GM23338 (cell line): ENCODE measurements around the gene CHD5. TPM values are rescaled to one million over a fixed set of nuclear protein-coding genes. Genes with fewer than 3 reads are reported as not detected.
A peak's percentile ranks its signal among the peaks of the same experiment; 100 is the strongest.

Source experiments
- ATAC-seq: fragments of 200-7000 bp; cut with Tn5 transposase; 3 replicates; pipeline ENCODE4 v1.9.1; 2020
- DNase-seq: peaks from one replicate; pipeline ENCODE4 v3.0.0-alpha.2; 2015; ENCODE audit warnings: low spot score
- H2AFZ ChIP-seq: fragments of 200-600 bp; sonication (generic); 2 replicates; pipeline ENCODE4 v1.8.0; 2016; ENCODE audit warnings: antibody characterized with exemption, mild to moderate bottlenecking, moderate library complexity
- H3F3A ChIP-seq: fragments of 200-600 bp; sonication (generic); replicated peaks from 2 replicates; pipeline ENCODE4 v1.8.0; 2017; ENCODE audit warnings: antibody characterized with exemption, mixed run types, low read depth
- H3K27ac ChIP-seq: fragments of 200-600 bp; sonication (generic); 2 replicates; pipeline ENCODE4 v1.6.1; 2016; ENCODE audit warnings: low read depth
- H3K27me3 ChIP-seq: fragments of 200-600 bp; sonication (generic); 2 replicates; pipeline ENCODE4 v1.8.0; 2016; ENCODE audit warnings: mild to moderate bottlenecking, mixed run types, moderate library complexity; ENCODE audit not compliant: insufficient read depth
- H3K36me3 ChIP-seq: fragments of 200-600 bp; sonication (generic); 2 replicates; pipeline ENCODE4 v1.8.0; 2016; ENCODE audit warnings: mild to moderate bottlenecking; ENCODE audit not compliant: insufficient read depth
- H3K4me1 ChIP-seq: fragments of 200-600 bp; sonication (generic); 2 replicates; pipeline ENCODE4 v1.8.0; 2016; ENCODE audit warnings: mild to moderate bottlenecking, moderate library complexity; ENCODE audit not compliant: insufficient read depth
- H3K4me2 ChIP-seq: fragments of 200-600 bp; sonication (generic); 2 replicates; pipeline ENCODE4 v1.7.1; 2017; ENCODE audit warnings: mixed run types
- H3K4me3 ChIP-seq: fragments of 200-600 bp; sonication (generic); 2 replicates; pipeline ENCODE4 v1.6.1; 2016; ENCODE audit warnings: mixed run types
- H3K79me2 ChIP-seq: fragments of 200-600 bp; sonication (generic); replicated peaks from 2 replicates; pipeline ENCODE4 v1.8.0; 2017; ENCODE audit warnings: mild to moderate bottlenecking; ENCODE audit not compliant: insufficient read depth
- H3K9me2 ChIP-seq: fragments of 200-600 bp; sonication (generic); 2 replicates; pipeline ENCODE4 v1.8.0; 2017; ENCODE audit not compliant: insufficient read depth
- H4K20me1 ChIP-seq: fragments of 200-600 bp; sonication (generic); replicated peaks from 2 replicates; pipeline ENCODE4 v1.8.0; 2017; ENCODE audit warnings: mild to moderate bottlenecking; ENCODE audit not compliant: insufficient read depth
- H3K27ac Mint-ChIP-seq: 2 replicates; pipeline ENCODE4 v1.8.0; 2020; ENCODE audit warnings: inconsistent platforms, mild to moderate bottlenecking, moderate library complexity, mixed read lengths
- H3K27me3 Mint-ChIP-seq: 3 replicates; pipeline ENCODE4 v1.8.0; 2022; ENCODE audit warnings: low read depth, mild to moderate bottlenecking, moderate library complexity, mixed read lengths, inconsistent platforms; ENCODE audit not compliant: insufficient read depth, poor library complexity
- H3K36me3 Mint-ChIP-seq: 3 replicates; pipeline ENCODE4 v1.8.0; 2021; ENCODE audit warnings: low read depth, mild to moderate bottlenecking, inconsistent platforms, moderate library complexity, mixed read lengths
- H3K4me1 Mint-ChIP-seq: 3 replicates; pipeline ENCODE4 v1.8.0; 2020; ENCODE audit warnings: mild to moderate bottlenecking, inconsistent platforms, mixed read lengths
- H3K4me3 Mint-ChIP-seq: 3 replicates; pipeline ENCODE4 v1.8.0; 2021; ENCODE audit warnings: moderate library complexity, mild to moderate bottlenecking, inconsistent platforms, mixed read lengths
- H3K9me3 Mint-ChIP-seq: 3 replicates; pipeline ENCODE4 v1.8.0; 2020; ENCODE audit warnings: moderate library complexity, mild to moderate bottlenecking, inconsistent platforms, mixed read lengths
- CREB1 ChIP-seq: fragments of 250-450 bp; sonication (Bioruptor Pico); IDR thresholded peaks from 2 replicates; pipeline ENCODE4 v1.5.0; 2020; ENCODE audit warnings: low read depth, mild to moderate bottlenecking, moderate library complexity
- CTCF ChIP-seq, 2 experiments: fragments of 200-600 bp in 1 of 2; sonication (generic) in 1 of 2; conservative IDR thresholded peaks; 2 replicates each; pipeline versions ENCODE4 v1.5.1 to v1.6.1; 2016 to 2017; ENCODE audit warnings: antibody characterized with exemption in 2 of 2, low read depth in 2 of 2, mild to moderate bottlenecking in 2 of 2, moderate library complexity in 1 of 2
- EZH2 ChIP-seq: fragments of 200-600 bp; sonication (generic); IDR thresholded peaks from one replicate; pipeline ENCODE4 v1.8.0; 2017; ENCODE audit warnings: antibody characterized with exemption, mild to moderate bottlenecking, low read depth; ENCODE audit not compliant: unreplicated experiment
- EZH2phosphoT487 ChIP-seq: fragments of 200-600 bp; sonication (generic); IDR thresholded peaks from one replicate; pipeline ENCODE4 v1.8.1; 2018; ENCODE audit warnings: antibody characterized with exemption; ENCODE audit not compliant: unreplicated experiment
- NANOG ChIP-seq: IDR thresholded peaks from 2 replicates; pipeline ENCODE4 v1.6.1; 2016; ENCODE audit warnings: antibody characterized with exemption, borderline replicate concordance
- ZNF114 ChIP-seq: fragments of 250-450 bp; sonication (Bioruptor Pico); IDR thresholded peaks from 2 replicates; pipeline ENCODE4 v1.5.0; 2020; ENCODE audit warnings: mild to moderate bottlenecking, moderate library complexity
- ZNF331 ChIP-seq: fragments of 250-450 bp; sonication (Bioruptor Pico); IDR thresholded peaks from 2 replicates; pipeline ENCODE4 v1.5.0; 2020; ENCODE audit warnings: low read depth, mild to moderate bottlenecking, moderate library complexity
- polyA plus RNA-seq: library from polyadenylated mRNA; unstranded; fragments of >200 nt; fragmentation: Nextera tagmentation; extraction: Ambion mirVana; gene quantifications from 2 replicates; pipeline ENCODE4 v1.2.1, GENCODE V29; 2016
- total RNA-seq: library from RNA; depleted of rRNA; stranded (reverse); fragments of >200 nt; shearing (Covaris generic); gene quantifications from 2 replicates; pipeline ENCODE4 v1.2.3, GENCODE V29; 2014

The CHD5 gene
- total and polyA plus RNA-seq, 2 experiments from 2014 or later = 0.32 to 1.0 TPM

DNA sequence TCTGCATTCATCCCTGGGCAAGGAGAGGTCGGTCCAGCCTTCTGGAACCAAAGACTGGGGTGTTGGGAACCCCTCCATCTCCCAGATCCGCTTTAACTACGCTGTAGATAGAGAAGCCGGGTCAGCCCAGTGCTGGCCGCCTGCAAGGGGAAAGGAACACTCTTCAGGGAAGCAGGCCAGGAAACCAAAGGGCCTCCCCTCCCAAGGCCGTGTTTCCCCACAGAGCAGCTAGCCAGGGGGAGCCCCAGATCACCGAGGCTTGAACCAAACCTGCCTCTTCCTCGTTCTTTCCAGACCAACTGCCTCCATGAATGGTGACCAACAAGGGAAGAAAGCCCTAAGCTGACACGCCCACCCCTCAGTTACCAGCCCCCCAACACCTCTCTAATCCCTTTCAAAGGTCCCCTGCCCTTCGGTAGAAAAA is 1.2 kb upstream of the CHD5 start:
- peak; percentile 49 for DNase-seq
- peaks cover 22% of the 10 kb centered on the region; the same call in 1 of the 2 replicates for H4K20me1 ChIP-seq

DNA sequence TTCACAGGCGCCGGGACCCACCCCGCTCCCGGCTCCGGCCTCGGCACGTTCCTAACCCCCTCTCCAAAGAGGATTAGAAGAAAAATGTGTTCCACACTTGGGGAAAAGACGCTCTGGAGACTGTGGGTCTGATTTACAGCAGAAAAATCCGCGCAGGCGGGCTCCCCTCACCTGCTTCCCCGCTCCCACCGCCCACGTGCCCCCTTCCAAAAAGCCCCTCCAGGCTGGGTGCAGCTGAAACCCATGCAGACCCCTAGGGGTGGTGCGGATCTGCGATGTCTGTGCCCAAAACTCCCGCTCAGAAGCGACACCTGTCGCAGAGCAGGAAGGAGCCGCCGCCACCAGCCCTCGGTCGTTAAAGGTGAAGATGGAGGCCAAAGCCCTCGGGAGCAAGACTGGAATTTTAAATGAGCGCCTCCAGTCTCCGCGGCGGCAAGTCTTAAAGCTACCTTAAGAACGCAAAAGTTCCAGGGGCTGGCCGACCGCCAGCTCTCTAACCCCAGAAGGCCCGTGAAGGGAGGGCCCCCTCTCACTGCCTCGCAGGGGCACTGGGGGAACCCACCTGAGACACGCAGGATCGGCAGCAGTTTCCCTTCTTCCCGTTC is 688 bp upstream of the CHD5 start:
- peak; percentile 2 for ATAC-seq
- Mint-ChIP-seq H3K4me1 (peaks cover 47% of the 10 kb centered on the region), H3K27me3 (peaks cover 60% of the 10 kb centered on the region), H3K4me3 (peak overlapping the region; percentile 54), H3K36me3 (peaks cover 17% of the 10 kb centered on the region), H3K27ac (no peak overlapping the region), H3K9me3 (no peaks in the 10 kb centered on the region; the same call in 2 of the 3 replicates)
- H3K4me1 ChIP-seq = peaks cover 37% of the 10 kb centered on the region
- H3K27ac ChIP-seq = no peak overlapping the region
- H3K9me2 ChIP-seq = 0 out of 2 replicates have a peak, but pooled peaks cover 3% of the 10 kb centered on the region
- H2AFZ ChIP-seq = peak overlapping the region; percentile 82
- peak; percentile 75 for DNase-seq
- H3F3A ChIP-seq = peaks cover 46% of the 10 kb centered on the region
- H3K36me3 ChIP-seq = 0 out of 2 replicates have a peak, but pooled peaks cover 4% of the 10 kb centered on the region
- H3K79me2 ChIP-seq = no peaks in the 10 kb centered on the region
- H3K27me3 ChIP-seq = peaks cover 62% of the 10 kb centered on the region
- H3K4me3 ChIP-seq = peak overlapping the region; percentile 52
- peak overlapping the region; percentile 80 for H3K4me2 ChIP-seq
- peaks cover 19% of the 10 kb centered on the region; the same call in 1 of the 2 replicates for H4K20me1 ChIP-seq
- TF ChIP-seq CTCF (conservative IDR thresholded peaks at IDR 0.05; ENCODE audit: low read depth in 2 of 2) (0 out of 4 replicates have a peak, but pooled peaks of 1 of the 2 experiments have one; percentile 8), ZNF114 (no peak), EZH2phosphoT487 (no peak)

More for the DNA sequence above, 1.2 kb upstream of the CHD5 start:
- H3K27ac ChIP-seq = no peak overlapping the region
- H3K4me1 Mint-ChIP-seq = peaks cover 51% of the 10 kb centered on the region
- TF ChIP-seq ZNF331 (CRISPR knock-in tag) (no peak), EZH2phosphoT487 (no peak), EZH2 (peak; percentile 15)
- H3K4me2 ChIP-seq = peak overlapping the region; percentile 80
- H3K9me2 ChIP-seq = no peaks in the 10 kb centered on the region
- peak; percentile 12 for ATAC-seq
- peak overlapping the region; percentile 82 for H2AFZ ChIP-seq
- peaks cover 4% of the 10 kb centered on the region; the same call in 1 of the 2 replicates for H3K79me2 ChIP-seq
- peaks cover 21% of the 10 kb centered on the region for H3K36me3 Mint-ChIP-seq
- peaks cover 46% of the 10 kb centered on the region for H3F3A ChIP-seq
- 0 out of 2 replicates have a peak, but pooled peaks cover 7% of the 10 kb centered on the region for H3K36me3 ChIP-seq
- peaks cover 41% of the 10 kb centered on the region for H3K4me1 ChIP-seq
- H3K27me3 ChIP-seq = peaks cover 62% of the 10 kb centered on the region
- peak overlapping the region; percentile 52 for H3K4me3 ChIP-seq
- peak overlapping the region; percentile 54 for H3K4me3 Mint-ChIP-seq
- peaks cover 59% of the 10 kb centered on the region for H3K27me3 Mint-ChIP-seq
- no peak overlapping the region for H3K27ac Mint-ChIP-seq
- no peaks in the 10 kb centered on the region; the same call in 2 of the 3 replicates for H3K9me3 Mint-ChIP-seq

DNA sequence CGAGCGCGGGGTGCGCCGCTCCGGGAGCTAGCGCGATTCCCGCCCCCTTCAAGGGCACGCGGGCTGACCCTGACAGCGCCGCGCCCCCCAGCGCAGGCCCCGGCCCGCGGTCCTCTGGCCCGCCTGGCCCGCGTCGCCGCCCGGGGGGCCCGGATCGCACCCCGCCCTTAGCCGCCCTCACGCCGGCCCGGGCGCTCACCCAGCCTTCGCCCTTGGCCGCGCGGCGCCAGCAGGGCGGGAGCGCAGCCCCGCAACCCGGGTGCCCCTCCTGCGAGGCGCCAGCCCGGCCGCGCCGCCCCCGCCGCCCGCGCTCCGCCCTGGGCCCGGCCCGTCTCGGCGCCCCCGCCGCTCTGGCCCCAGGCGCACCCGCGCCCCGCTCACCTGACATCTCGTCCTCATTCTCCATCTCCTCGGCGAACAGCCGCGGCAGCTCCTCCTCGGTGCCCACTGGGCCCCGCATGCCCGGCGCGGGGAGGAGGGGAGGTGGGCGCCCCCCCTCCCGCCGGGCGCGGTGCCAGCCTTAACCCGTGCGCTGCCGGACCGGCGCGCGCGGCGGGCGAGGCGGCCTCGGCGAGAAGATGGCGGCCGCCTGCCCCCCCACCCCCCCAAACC is 451 bp downstream of the CHD5 start:
- H3K36me3 Mint-ChIP-seq = peaks cover 5% of the 10 kb centered on the region
- DNase-seq = no peak

More for the DNA sequence above, 451 bp downstream of the CHD5 start:
- peaks cover 27% of the 10 kb centered on the region for H3K4me1 ChIP-seq
- peaks cover 34% of the 10 kb centered on the region for H3F3A ChIP-seq
- H4K20me1 ChIP-seq = peaks cover 12% of the 10 kb centered on the region; the same call in 1 of the 2 replicates
- no peaks in the 10 kb centered on the region for H3K79me2 ChIP-seq
- H3K27ac ChIP-seq = no peak overlapping the region
- no peaks in the 10 kb centered on the region for H3K36me3 ChIP-seq
- no peak overlapping the region for H2AFZ ChIP-seq
- ATAC-seq = no peak
- Mint-ChIP-seq H3K27me3 (peaks cover 60% of the 10 kb centered on the region), H3K9me3 (no peaks in the 10 kb centered on the region; the same call in 2 of the 3 replicates), H3K4me3 (no peak overlapping the region), H3K4me1 (peaks cover 36% of the 10 kb centered on the region), H3K27ac (no peak overlapping the region)
- TF ChIP-seq CTCF (conservative IDR thresholded peaks at IDR 0.05; ENCODE audit: low read depth in 2 of 2) = no peak
- no peak for TF ChIP-seq NANOG
- TF ChIP-seq CREB1 (CRISPR knock-in tag) = no peak
- no peak for TF ChIP-seq ZNF331 (CRISPR knock-in tag)
- H3K9me2 ChIP-seq = 0 out of 2 replicates have a peak, but pooled peaks cover 6% of the 10 kb centered on the region
- H3K4me3 ChIP-seq = peak overlapping the region; percentile 52
- peak overlapping the region; percentile 80; the same call in 1 of the 2 replicates for H3K4me2 ChIP-seq
- peaks cover 62% of the 10 kb centered on the region for H3K27me3 ChIP-seq
